Non-pigmented ciliary epithelial cell (primary cell): Measurements from ENCODE around the gene LRFN3.
"Not testable (repeated sequence)": the region's sequence is repeated elsewhere in the genome, so short reads cannot be mapped to it uniquely, and the experiment has no call there.

Experiments
- DNase-seq: peaks from one replicate; pipeline ENCODE4 v3.0.0-alpha.2; 2010; ENCODE audit warnings: low read depth

The LRFN3 gene

GRCh38 chr19:35935911-35936737 is at the start of gene LRFN3:
Gene LRFN3 (plus strand): TSS chr19:35936374. CDS start chr19:35939426, 3,052 bp downstream.
- no peak for DNase-seq

GRCh38 chr19:35887197-35887596 is 49.0 kb upstream of the LRFN3 start:
- no peak for DNase-seq

GRCh38 chr19:35888398-35888797 is 47.8 kb upstream of the LRFN3 start:
- DNase-seq = no peak

- no peak for DNase-seq
Observed at GRCh38 chr19:35889370-35890112, 46.6 kb upstream of the LRFN3 start.

- no peak for DNase-seq
Observed at GRCh38 chr19:35890113-35890650, 46.0 kb upstream of the LRFN3 start.

GRCh38 chr19:35891819-35892218 is 44.4 kb upstream of the LRFN3 start:
- DNase-seq = not testable (repeated sequence)

- no peak for DNase-seq
Observed at GRCh38 chr19:35894342-35894741, 41.8 kb upstream of the LRFN3 start.

- no peak for DNase-seq
Observed at GRCh38 chr19:35895911-35896642, 40.1 kb upstream of the LRFN3 start.

GRCh38 chr19:35896643-35897040 is 39.5 kb upstream of the LRFN3 start:
- no peak for DNase-seq

GRCh38 chr19:35897706-35898451 is 38.3 kb upstream of the LRFN3 start:
- DNase-seq = no peak

GRCh38 chr19:35898499-35898809 is 37.7 kb upstream of the LRFN3 start:
- DNase-seq = no peak

GRCh38 chr19:35899547-35900214 is 36.5 kb upstream of the LRFN3 start:
- DNase-seq = no peak

GRCh38 chr19:35901055-35901644 is 35.0 kb upstream of the LRFN3 start:
- no peak for DNase-seq

- no peak for DNase-seq
Observed at GRCh38 chr19:35901854-35902661, 34.1 kb upstream of the LRFN3 start, which contains the start of gene HCST. Gene HCST (plus strand): TSS chr19:35902529. CDS start chr19:35902594, 65 bp downstream.

- DNase-seq = no peak
Observed at GRCh38 chr19:35902870-35903475, 33.2 kb upstream of the LRFN3 start.

GRCh38 chr19:35903550-35904179 is 32.5 kb upstream of the LRFN3 start:
- no peak for DNase-seq

- no peak for DNase-seq
Observed at GRCh38 chr19:35904311-35905068, 31.7 kb upstream of the LRFN3 start.

- no peak for DNase-seq
Observed at GRCh38 chr19:35905178-35905727, 30.9 kb upstream of the LRFN3 start.
